Stomach smooth muscle (tissue), 2 donors: ENCODE measurements around the gene PRKG2.

Source experiments
- H3K27ac ChIP-seq: one replicate; pipeline ENCODE4 v1.7.0; 2013; ENCODE audit warnings: mild to moderate bottlenecking, low read length, inconsistent platforms
- H3K27me3 ChIP-seq, 2 donors: one replicate each; pipeline ENCODE4 v1.7.0; 2013; ENCODE audit warnings: low read length in 2 of 2; ENCODE audit not compliant: insufficient read depth in 2 of 2, control insufficient read depth in 1 of 2
- H3K36me3 ChIP-seq, 2 donors: one replicate each; pipeline ENCODE4 v1.7.0; 2013; ENCODE audit warnings: low read length in 2 of 2; ENCODE audit not compliant: control insufficient read depth in 2 of 2, insufficient read depth in 2 of 2
- H3K4me1 ChIP-seq: one replicate; pipeline ENCODE4 v1.7.0; 2013; ENCODE audit warnings: low read length; ENCODE audit not compliant: control insufficient read depth, insufficient read depth
- H3K4me3 ChIP-seq, 2 donors: one replicate each; pipeline ENCODE4 v1.7.0; 2013; ENCODE audit warnings: low read length in 2 of 2
- H3K9ac ChIP-seq, 2 donors: one replicate each; pipeline ENCODE4 v1.7.0; 2013; ENCODE audit warnings: low read length in 2 of 2, mild to moderate bottlenecking in 1 of 2
- H3K9me3 ChIP-seq, 2 donors: one replicate each; pipeline ENCODE4 v1.7.0; 2013; ENCODE audit warnings: low read length in 2 of 2; ENCODE audit not compliant: control insufficient read depth in 2 of 2
- donor health status: healthy.
- donor health status: Pancreatic carcinoma.

PRKG2 gene

DNA sequence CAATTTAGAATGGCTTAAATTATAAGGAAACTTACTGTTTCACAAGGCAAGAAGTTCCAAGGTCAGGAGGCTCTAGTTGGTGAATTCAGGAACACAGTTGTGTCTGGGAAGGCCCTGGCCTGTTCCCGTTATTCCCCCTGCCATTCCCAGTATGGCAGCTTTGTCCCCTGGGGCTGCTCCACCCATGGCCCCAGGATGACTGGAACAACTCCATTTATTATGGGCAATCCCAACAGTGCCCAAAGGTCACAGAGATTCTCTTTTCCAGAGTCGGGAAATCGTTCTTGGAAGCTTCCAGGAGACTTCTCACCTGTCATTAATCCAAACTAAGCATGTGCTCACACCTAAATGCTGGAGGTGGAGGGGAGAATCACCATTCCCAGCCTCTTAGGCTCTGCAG lies 2.8 kb upstream of the PRKG2 start:
- no peaks in the 10 kb centered on the region for H3K9me3 ChIP-seq
- H3K4me3 ChIP-seq, result no peak overlapping the region
- no peak overlapping the region for H3K27ac ChIP-seq
- peaks cover 11% of the 10 kb centered on the region for H3K4me1 ChIP-seq
- no peaks in the 10 kb centered on the region for H3K36me3 ChIP-seq
- no peak overlapping the region for H3K9ac ChIP-seq
- H3K27me3 ChIP-seq, result peaks cover 0 to 8% of the 10 kb centered on the region in 2 donors

- Histone ChIP-seq H3K27ac (no peak overlapping the region), H3K4me3 (no peak overlapping the region), H3K4me1 (peaks cover 11% of the 10 kb centered on the region), H3K9ac (no peak overlapping the region), H3K27me3 (peaks cover 0 to 7% of the 10 kb centered on the region in 2 donors), H3K9me3 (no peaks in the 10 kb centered on the region), H3K36me3 (no peaks in the 10 kb centered on the region)
Observed at GRCh38 chr4:81215931-81216330, 909 bp upstream of the PRKG2 start.

DNA sequence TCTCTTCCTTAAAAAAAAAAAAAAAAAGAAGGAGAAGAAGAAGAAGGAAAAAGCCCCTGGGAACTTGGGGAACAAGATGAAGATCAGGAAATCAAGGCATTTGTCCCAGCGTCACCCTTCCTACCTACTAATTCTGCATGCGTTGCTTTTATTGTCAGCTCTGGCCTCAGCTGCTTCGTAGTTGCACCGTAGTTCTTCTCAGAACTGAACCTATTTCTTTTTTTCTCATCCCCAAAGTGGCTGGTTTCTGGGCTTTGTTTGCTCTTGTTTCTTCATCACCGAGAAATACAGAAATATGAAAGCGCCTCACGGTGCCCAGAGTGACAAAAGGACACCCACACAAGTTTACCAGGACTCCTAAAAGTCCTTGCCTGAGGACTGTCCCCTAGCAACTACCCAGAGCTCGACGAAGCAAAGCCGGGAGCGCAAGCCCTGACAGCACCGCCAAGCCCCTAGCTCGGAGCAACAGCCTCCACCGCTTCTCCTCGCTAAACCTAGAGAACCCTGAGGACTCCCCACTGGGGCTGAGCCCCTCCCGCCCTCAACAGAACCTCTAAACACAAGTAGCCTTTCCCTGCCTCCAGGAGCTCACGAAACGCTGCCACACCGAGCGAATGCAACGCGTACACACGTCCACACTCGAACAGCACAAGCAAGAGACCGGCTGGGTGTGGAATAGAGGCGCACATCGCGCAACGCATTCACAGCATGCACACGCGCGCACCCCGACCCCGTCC lies 710 bp downstream of the PRKG2 start:
- H3K36me3 ChIP-seq, result no peaks in the 10 kb centered on the region
- no peak overlapping the region for H3K27ac ChIP-seq
- peaks cover 0 to 5% of the 10 kb centered on the region in 2 donors for H3K27me3 ChIP-seq
- H3K4me3 ChIP-seq, result peak overlapping the region; percentile 70 to 79
- peak overlapping the region in 1 of 2 donors; percentile 54 for H3K9ac ChIP-seq
- no peaks in the 10 kb centered on the region for H3K9me3 ChIP-seq
- peaks cover 11% of the 10 kb centered on the region for H3K4me1 ChIP-seq

GRCh38 chr4:81213671-81214070 lies 1.4 kb downstream of the PRKG2 start:
- H3K36me3 ChIP-seq, result no peaks in the 10 kb centered on the region
- peak overlapping the region in 1 of 2 donors; percentile 79 for H3K4me3 ChIP-seq
- H3K4me1 ChIP-seq, result peaks cover 11% of the 10 kb centered on the region
- peaks cover 0 to 5% of the 10 kb centered on the region in 2 donors for H3K27me3 ChIP-seq
- peak overlapping the region in 1 of 2 donors; percentile 54 for H3K9ac ChIP-seq
- H3K9me3 ChIP-seq, result no peaks in the 10 kb centered on the region
- H3K27ac ChIP-seq, result no peak overlapping the region

DNA sequence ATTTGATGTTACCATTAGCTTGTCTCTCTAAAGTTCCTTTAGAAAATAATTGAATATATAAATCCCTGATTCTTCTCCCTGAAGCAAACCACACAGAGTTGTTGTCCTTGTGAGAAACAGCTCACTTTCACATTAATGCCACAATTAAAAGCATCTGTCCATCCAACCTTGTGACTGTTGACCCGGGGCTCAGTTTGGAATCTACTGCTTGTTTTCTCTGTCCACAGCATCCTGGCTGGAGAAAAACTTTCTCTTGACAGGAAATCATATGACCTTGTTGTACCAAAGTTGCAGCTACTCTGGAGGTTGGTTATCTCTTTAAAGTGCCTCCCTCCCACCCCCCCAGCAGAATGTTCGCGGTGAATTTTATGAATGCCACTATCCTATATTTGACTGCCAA lies 3.1 kb downstream of the PRKG2 start:
- Histone ChIP-seq H3K4me3 (no peak overlapping the region), H3K9ac (no peak overlapping the region), H3K4me1 (peaks cover 11% of the 10 kb centered on the region), H3K27me3 (peaks cover 0 to 5% of the 10 kb centered on the region in 2 donors), H3K27ac (no peak overlapping the region), H3K9me3 (no peaks in the 10 kb centered on the region), H3K36me3 (no peaks in the 10 kb centered on the region)

DNA sequence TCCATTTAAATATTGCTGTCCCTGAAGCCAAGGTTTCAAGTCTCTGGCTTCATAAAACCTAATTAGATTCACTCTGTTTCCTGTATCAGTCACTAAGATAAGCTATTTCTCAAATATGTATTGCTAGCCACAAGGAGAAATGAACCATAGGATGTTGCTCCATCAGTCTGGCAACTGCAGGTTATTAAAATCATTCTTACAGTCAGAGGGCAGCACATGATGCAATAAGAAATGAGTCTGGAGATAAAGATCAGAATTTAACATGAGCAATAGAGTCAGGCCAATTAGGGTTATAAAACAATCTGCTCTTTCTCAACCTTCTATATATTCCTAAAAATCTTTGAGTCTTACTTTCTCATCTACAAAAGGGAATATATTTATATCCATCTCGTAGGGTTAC lies 7.2 kb downstream of the PRKG2 start:
- no peaks in the 10 kb centered on the region for H3K4me1 ChIP-seq

GRCh38 chr4:81205302-81205701 lies 9.7 kb downstream of the PRKG2 start:
- Histone ChIP-seq H3K27ac (no peak overlapping the region), H3K9ac (no peak overlapping the region), H3K36me3 (no peaks in the 10 kb centered on the region), H3K4me1 (no peaks in the 10 kb centered on the region), H3K4me3 (no peak overlapping the region), H3K9me3 (no peaks in the 10 kb centered on the region), H3K27me3 (no peaks in the 10 kb centered on the region)

More for the DNA sequence above, 7.2 kb downstream of the PRKG2 start:
- Histone ChIP-seq H3K36me3 (no peaks in the 10 kb centered on the region), H3K27ac (no peak overlapping the region), H3K4me3 (no peak overlapping the region), H3K27me3 (no peaks in the 10 kb centered on the region), H3K9me3 (no peaks in the 10 kb centered on the region), H3K9ac (no peak overlapping the region)

DNA sequence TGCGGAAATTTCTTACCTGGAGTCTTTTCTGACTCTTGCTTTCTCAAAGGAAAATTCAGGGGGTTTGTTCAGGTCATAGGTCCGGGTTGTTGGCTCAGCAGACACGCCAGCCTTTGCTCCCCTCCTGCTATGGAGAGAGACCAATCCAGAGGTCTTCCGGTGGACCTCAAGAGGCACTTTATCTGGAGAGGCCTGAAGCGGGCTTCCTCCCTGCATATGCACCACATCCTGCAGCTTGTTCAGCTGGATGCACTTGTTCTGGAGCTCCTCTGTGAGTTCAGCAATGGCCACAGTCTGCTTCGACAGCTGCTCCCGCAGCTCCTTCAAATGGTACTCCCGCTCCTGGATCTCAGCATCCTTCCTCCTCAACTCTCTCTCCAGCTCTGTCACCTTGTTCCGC lies 10.5 kb downstream of the PRKG2 start:
- Histone ChIP-seq H3K9ac (no peak overlapping the region), H3K27me3 (no peaks in the 10 kb centered on the region), H3K27ac (no peak overlapping the region), H3K9me3 (no peaks in the 10 kb centered on the region), H3K4me1 (no peaks in the 10 kb centered on the region), H3K4me3 (no peak overlapping the region), H3K36me3 (no peaks in the 10 kb centered on the region)

- Histone ChIP-seq H3K27me3 (no peaks in the 10 kb centered on the region), H3K27ac (no peak overlapping the region)
Observed at GRCh38 chr4:81199831-81200230, 15.2 kb downstream of the PRKG2 start.

GRCh38 chr4:81198609-81199008 lies 16.4 kb downstream of the PRKG2 start:
- Histone ChIP-seq H3K27me3 (no peaks in the 10 kb centered on the region), H3K9me3 (no peaks in the 10 kb centered on the region), H3K4me3 (no peak overlapping the region), H3K4me1 (peaks cover 10% of the 10 kb centered on the region), H3K36me3 (no peaks in the 10 kb centered on the region), H3K27ac (no peak overlapping the region), H3K9ac (no peak overlapping the region)

More at GRCh38 chr4:81199831-81200230, 15.2 kb downstream of the PRKG2 start:
- H3K4me1 ChIP-seq, result peaks cover 10% of the 10 kb centered on the region
- no peak overlapping the region for H3K9ac ChIP-seq
- no peaks in the 10 kb centered on the region for H3K9me3 ChIP-seq
- H3K4me3 ChIP-seq, result no peak overlapping the region
- no peaks in the 10 kb centered on the region for H3K36me3 ChIP-seq

DNA sequence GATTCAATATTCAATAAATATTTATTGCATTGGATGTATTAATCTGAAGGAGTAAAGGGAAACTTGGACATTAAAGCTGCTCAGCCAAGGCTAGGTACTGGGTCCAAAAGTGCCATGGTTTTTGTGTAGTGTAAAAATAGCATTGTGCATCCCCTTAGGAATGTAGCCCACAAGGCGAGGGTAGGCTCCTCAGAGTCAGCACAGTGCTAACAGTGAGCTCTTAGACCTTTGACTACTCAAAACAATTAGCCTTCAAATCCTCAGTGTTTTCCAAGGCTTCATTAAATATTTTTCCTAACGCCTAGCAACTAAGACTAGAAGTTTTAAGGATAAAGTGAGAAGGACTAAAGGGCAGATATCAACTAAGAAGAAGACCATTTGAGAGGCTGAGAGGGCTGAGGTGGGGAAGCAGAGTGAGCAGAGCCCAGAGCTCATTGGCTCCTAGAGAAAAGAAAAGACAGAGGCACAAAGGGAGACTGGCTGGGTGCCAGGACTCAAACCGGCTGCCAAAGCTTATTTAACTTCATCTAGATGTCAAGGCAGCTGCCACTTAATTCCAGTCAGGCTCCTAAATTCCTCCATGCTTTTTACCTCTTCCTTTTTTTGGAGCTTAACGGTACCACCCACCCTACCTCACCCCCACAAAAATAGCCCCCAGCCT lies 17.0 kb downstream of the PRKG2 start:
- Histone ChIP-seq H3K36me3 (no peaks in the 10 kb centered on the region), H3K9ac (no peak overlapping the region), H3K27me3 (no peaks in the 10 kb centered on the region), H3K9me3 (no peaks in the 10 kb centered on the region), H3K4me1 (peaks cover 10% of the 10 kb centered on the region), H3K4me3 (no peak overlapping the region), H3K27ac (no peak overlapping the region)
